Lung (tissue), 12 donors: Measurements from ENCODE around the gene CCT2. TPM values are rescaled to one million over a fixed set of nuclear protein-coding genes. Genes with fewer than 3 reads are reported as not detected.
A peak's percentile ranks its signal among the peaks of the same experiment; 100 is the strongest.

Experiments used
- ATAC-seq: fragments of 200-7000 bp; cut with Tn5 transposase; one replicate; pipeline ENCODE4 v1.9.1; 2020; ENCODE audit warnings: moderate number of reproducible peaks; ENCODE audit not compliant: insufficient read depth, low FRiP score
- DNase-seq, 3 donors: peaks; one replicate each; pipeline ENCODE4 v3.0.0-alpha.2; 2013 to 2017
- H3K27ac ChIP-seq, 2 donors: one replicate each; pipeline ENCODE4 v1.5.1; 2013; ENCODE audit warnings: mild to moderate bottlenecking in 2 of 2, moderate library complexity in 2 of 2, control low read depth in 1 of 2, inconsistent platforms in 1 of 2, low read depth in 1 of 2, low read length in 1 of 2
- H3K27me3 ChIP-seq, 3 donors: one replicate each; pipeline ENCODE4 v1.5.1; 2013; ENCODE audit warnings: low read length in 2 of 3; ENCODE audit not compliant: control insufficient read depth in 3 of 3, insufficient read depth in 3 of 3
- H3K36me3 ChIP-seq, 4 donors: one replicate each; pipeline ENCODE4 v1.5.1; 2013; ENCODE audit warnings: low read length in 4 of 4, mild to moderate bottlenecking in 1 of 4, moderate library complexity in 1 of 4; ENCODE audit not compliant: control insufficient read depth in 4 of 4, insufficient read depth in 4 of 4
- H3K4me1 ChIP-seq, 5 donors: one replicate each; pipeline ENCODE4 v1.5.1; 2013; ENCODE audit warnings: low read length in 5 of 5, mild to moderate bottlenecking in 2 of 5, moderate library complexity in 1 of 5; ENCODE audit not compliant: control insufficient read depth in 5 of 5, insufficient read depth in 5 of 5
- H3K4me3 ChIP-seq: one replicate; pipeline ENCODE4 v1.5.1; 2013; ENCODE audit warnings: mild to moderate bottlenecking, control low read depth, moderate library complexity
- H3K9ac ChIP-seq, 2 donors: one replicate each; pipeline ENCODE4 v1.5.1; 2013; ENCODE audit warnings: low read length in 2 of 2, control low read depth in 1 of 2; ENCODE audit not compliant: insufficient read depth in 1 of 2
- H3K9me3 ChIP-seq, 4 donors: one replicate each; pipeline ENCODE4 v1.5.1; 2013; ENCODE audit warnings: low read length in 3 of 4, mild to moderate bottlenecking in 1 of 4, moderate library complexity in 1 of 4; ENCODE audit not compliant: control insufficient read depth in 4 of 4, insufficient read depth in 3 of 4
- CTCF ChIP-seq: IDR thresholded peaks from 2 replicates; pipeline ENCODE4 v1.5.1; 2012; ENCODE audit warnings: mild to moderate bottlenecking; ENCODE audit errors: control extremely low read depth, extremely low read depth
- WGBS, 2 donors: extraction: QIAGEN DNeasy Blood & Tissue Kit; methylation state at CpG; one replicate each; pipeline ENCODE4 v1.1.7; 2013; 5-methylcytosine and 5-hydroxymethylcytosine counted together
- polyA plus RNA-seq, 2 donors: library from polyadenylated mRNA; stranded (reverse); fragments of 200-250 nt; gene quantifications; one replicate each; pipeline ENCODE4 v1.2.1, GENCODE V29; 2013
- total RNA-seq, 2 donors: library from RNA; depleted of rRNA in 1 of 2; stranded (reverse); fragments of >200 nt in 1 of 2; gene quantifications; one replicate each; pipeline ENCODE4 v1.2.1, GENCODE V29; 2014 to 2021
- donor health status: control.
- donor health status: control.
- donor health status: Bipolar disorder and iron deficiency.
- donor health status: healthy.
- donor health status: DM: yes; HTN: yes; CAD: no.

The CCT2 gene
- total and polyA plus RNA-seq, 4 donors: 80.3 to 122 (median 114) TPM

GRCh38 chr12:69644511-69644910, 59.3 kb downstream of the CCT2 start:
- no peak for DNase-seq
- Histone ChIP-seq H3K27me3 (no peaks in the 10 kb centered on the region), H3K4me1 (no peaks in the 10 kb centered on the region), H3K9ac (no peak overlapping the region), H3K27ac (no peak overlapping the region), H3K36me3 (no peaks in the 10 kb centered on the region), H3K9me3 (no peaks in the 10 kb centered on the region), H3K4me3 (no peak overlapping the region)
- ATAC-seq: no peak
- no peak for TF ChIP-seq CTCF

- Histone ChIP-seq H3K9me3 (no peaks in the 10 kb centered on the region), H3K27ac (no peak overlapping the region), H3K4me1 (no peaks in the 10 kb centered on the region), H3K36me3 (no peaks in the 10 kb centered on the region), H3K9ac (no peak overlapping the region), H3K27me3 (no peaks in the 10 kb centered on the region), H3K4me3 (no peak overlapping the region)
- no peak for TF ChIP-seq CTCF
- no peak for ATAC-seq
- WGBS, 2 donors: 87 to 88% methylated on average over 2 of the region's 2 CpGs
- DNase-seq: peak in 1 of 3 donors; percentile 13
These were observed 59.8 kb downstream of the CCT2 start for GRCh38 chr12:69645031-69645430.

GRCh38 chr12:69647178-69647577, 61.9 kb downstream of the CCT2 start:
- H3K4me1 ChIP-seq: no peaks in the 10 kb centered on the region
- H3K27me3 ChIP-seq: no peaks in the 10 kb centered on the region
- ATAC-seq: no peak
- H3K36me3 ChIP-seq: no peaks in the 10 kb centered on the region
- no peak for DNase-seq
- H3K27ac ChIP-seq: no peak overlapping the region
- no peak for TF ChIP-seq CTCF
- no peak overlapping the region for H3K9ac ChIP-seq
- 70 to 74% methylated on average over 4 of the region's 4 CpGs for WGBS, 2 donors
- H3K4me3 ChIP-seq: no peak overlapping the region
- H3K9me3 ChIP-seq: no peaks in the 10 kb centered on the region

GRCh38 chr12:69648476-69648875, 63.2 kb downstream of the CCT2 start:
- Histone ChIP-seq H3K4me1 (no peaks in the 10 kb centered on the region), H3K9me3 (no peaks in the 10 kb centered on the region), H3K27ac (no peak overlapping the region), H3K4me3 (no peak overlapping the region), H3K36me3 (no peaks in the 10 kb centered on the region), H3K27me3 (no peaks in the 10 kb centered on the region), H3K9ac (no peak overlapping the region)
- 79 to 86% methylated on average over 3 of the region's 3 CpGs for WGBS, 2 donors
- TF ChIP-seq CTCF: no peak
- DNase-seq (no peak), ATAC-seq (no peak)
